ENCODE results near the gene HORMAD2.

DNA sequence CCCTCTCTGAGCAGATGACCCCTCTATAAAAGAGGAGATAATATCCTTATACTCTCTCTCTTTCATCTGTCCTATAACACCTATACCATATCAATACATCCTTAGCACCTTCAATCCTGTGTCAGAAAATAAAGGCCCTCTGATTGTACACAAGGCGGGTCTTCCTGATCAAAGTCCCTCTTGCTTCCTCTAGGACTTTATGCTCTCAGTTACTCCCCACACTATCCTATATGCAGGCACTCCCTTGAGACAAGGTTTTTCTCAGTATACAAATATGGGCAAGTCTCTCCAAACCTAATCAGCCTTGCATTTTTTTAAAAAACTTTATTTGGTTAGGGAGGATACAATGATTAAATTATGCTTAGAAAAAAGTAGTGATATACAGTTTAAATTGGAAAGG, 17.3 kb upstream of the HORMAD2 start:
- TF ChIP-seq, protein P1, sequence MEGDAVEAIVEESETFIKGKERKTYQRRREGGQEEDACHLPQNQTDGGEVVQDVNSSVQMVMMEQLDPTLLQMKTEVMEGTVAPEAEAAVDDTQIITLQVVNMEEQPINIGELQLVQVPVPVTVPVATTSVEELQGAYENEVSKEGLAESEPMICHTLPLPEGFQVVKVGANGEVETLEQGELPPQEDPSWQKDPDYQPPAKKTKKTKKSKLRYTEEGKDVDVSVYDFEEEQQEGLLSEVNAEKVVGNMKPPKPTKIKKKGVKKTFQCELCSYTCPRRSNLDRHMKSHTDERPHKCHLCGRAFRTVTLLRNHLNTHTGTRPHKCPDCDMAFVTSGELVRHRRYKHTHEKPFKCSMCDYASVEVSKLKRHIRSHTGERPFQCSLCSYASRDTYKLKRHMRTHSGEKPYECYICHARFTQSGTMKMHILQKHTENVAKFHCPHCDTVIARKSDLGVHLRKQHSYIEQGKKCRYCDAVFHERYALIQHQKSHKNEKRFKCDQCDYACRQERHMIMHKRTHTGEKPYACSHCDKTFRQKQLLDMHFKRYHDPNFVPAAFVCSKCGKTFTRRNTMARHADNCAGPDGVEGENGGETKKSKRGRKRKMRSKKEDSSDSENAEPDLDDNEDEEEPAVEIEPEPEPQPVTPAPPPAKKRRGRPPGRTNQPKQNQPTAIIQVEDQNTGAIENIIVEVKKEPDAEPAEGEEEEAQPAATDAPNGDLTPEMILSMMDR (IDR thresholded peaks at IDR 0.05), result no peak
- TF ChIP-seq EZH2 (IDR thresholded peaks at IDR 0.05; ENCODE audit: borderline replicate concordance, insufficient read depth, low read depth, low read length, poor library complexity, severe bottlenecking), result no peak

Data from B cell (primary cell).